ENCODE results near the gene CMTM8.

Gene CMTM8

DNA sequence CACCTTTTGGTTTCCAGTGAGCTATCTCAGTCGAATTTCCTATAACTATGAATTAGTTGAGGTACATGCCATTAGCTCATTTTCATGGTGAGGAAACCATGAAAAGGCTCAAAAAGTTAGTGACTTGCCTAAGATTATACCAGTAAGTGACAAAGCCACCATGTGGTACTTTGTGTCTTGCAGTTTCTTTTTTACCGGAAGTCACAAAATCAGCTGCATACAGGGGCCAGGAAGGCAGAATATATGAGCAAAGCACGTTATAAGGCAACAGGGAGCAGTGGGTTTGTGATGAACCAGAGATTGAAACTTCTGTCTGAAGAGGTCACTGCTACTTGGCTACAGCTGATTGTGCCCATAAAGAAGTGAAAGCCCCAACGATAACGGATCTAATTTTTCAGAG lies 50.3 kb downstream of the CMTM8 start:
- Histone ChIP-seq H3K4me1 (ENCODE audit: control insufficient read depth, low read length) (no peaks in the 10 kb centered on the region; the same call in 1 of the 2 replicates), H3F3A (ENCODE audit: control insufficient read depth, insufficient read depth) (no peaks in the 10 kb centered on the region), H4K20me1 (ENCODE audit: control insufficient read depth, insufficient read depth, low read depth, low read length) (no peaks in the 10 kb centered on the region), H3K79me2 (ENCODE audit: control insufficient read depth, low read length) (no peaks in the 10 kb centered on the region), H3K9me2 (replicated peaks; ENCODE audit: control insufficient read depth, low read length) (no peaks in the 10 kb centered on the region), H3K4me2 (ENCODE audit: low read length) (no peak overlapping the region), H3K27me3 (ENCODE audit: control insufficient read depth, low read length) (no peaks in the 10 kb centered on the region), H3K27ac (ENCODE audit: low read depth, low read length) (no peak overlapping the region), H3K9me3 (ENCODE audit: control insufficient read depth, insufficient read depth, low read length) (no peaks in the 10 kb centered on the region), H3K36me3 (ENCODE audit: control insufficient read depth, low read length) (no peaks in the 10 kb centered on the region), H3K4me3 (ENCODE audit: low read length) (no peak overlapping the region)
- TF ChIP-seq, protein P1, sequence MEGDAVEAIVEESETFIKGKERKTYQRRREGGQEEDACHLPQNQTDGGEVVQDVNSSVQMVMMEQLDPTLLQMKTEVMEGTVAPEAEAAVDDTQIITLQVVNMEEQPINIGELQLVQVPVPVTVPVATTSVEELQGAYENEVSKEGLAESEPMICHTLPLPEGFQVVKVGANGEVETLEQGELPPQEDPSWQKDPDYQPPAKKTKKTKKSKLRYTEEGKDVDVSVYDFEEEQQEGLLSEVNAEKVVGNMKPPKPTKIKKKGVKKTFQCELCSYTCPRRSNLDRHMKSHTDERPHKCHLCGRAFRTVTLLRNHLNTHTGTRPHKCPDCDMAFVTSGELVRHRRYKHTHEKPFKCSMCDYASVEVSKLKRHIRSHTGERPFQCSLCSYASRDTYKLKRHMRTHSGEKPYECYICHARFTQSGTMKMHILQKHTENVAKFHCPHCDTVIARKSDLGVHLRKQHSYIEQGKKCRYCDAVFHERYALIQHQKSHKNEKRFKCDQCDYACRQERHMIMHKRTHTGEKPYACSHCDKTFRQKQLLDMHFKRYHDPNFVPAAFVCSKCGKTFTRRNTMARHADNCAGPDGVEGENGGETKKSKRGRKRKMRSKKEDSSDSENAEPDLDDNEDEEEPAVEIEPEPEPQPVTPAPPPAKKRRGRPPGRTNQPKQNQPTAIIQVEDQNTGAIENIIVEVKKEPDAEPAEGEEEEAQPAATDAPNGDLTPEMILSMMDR (IDR thresholded peaks at IDR 0.05; ENCODE audit: low read depth, low read length, poor library complexity, severe bottlenecking): no peak
- no peak for TF ChIP-seq EZH2phosphoT487 (IDR thresholded peaks at IDR 0.05; ENCODE audit: borderline replicate concordance, low read length)

GRCh38 chr3:32290619-32291018 lies 52.1 kb downstream of the CMTM8 start:
- no peak overlapping the region for H3K4me2 ChIP-seq (ENCODE audit: low read length)
- H3K36me3 ChIP-seq (ENCODE audit: control insufficient read depth, low read length): no peaks in the 10 kb centered on the region
- no peak overlapping the region for H3K4me3 ChIP-seq (ENCODE audit: low read length)
- no peaks in the 10 kb centered on the region for H3K9me2 ChIP-seq (replicated peaks; ENCODE audit: control insufficient read depth, low read length)
- TF ChIP-seq EZH2phosphoT487 (IDR thresholded peaks at IDR 0.05; ENCODE audit: borderline replicate concordance, low read length): no peak
- TF ChIP-seq, protein P1 (IDR thresholded peaks at IDR 0.05; ENCODE audit: low read depth, low read length, poor library complexity, severe bottlenecking): no peak
- H3K9me3 ChIP-seq (ENCODE audit: control insufficient read depth, insufficient read depth, low read length): no peaks in the 10 kb centered on the region
- H4K20me1 ChIP-seq (ENCODE audit: control insufficient read depth, insufficient read depth, low read depth, low read length): no peaks in the 10 kb centered on the region
- no peaks in the 10 kb centered on the region; the same call in 1 of the 2 replicates for H3K4me1 ChIP-seq (ENCODE audit: control insufficient read depth, low read length)
- no peak overlapping the region for H3K27ac ChIP-seq (ENCODE audit: low read depth, low read length)
- H3F3A ChIP-seq (ENCODE audit: control insufficient read depth, insufficient read depth): no peaks in the 10 kb centered on the region
- no peaks in the 10 kb centered on the region for H3K27me3 ChIP-seq (ENCODE audit: control insufficient read depth, low read length)
- no peaks in the 10 kb centered on the region for H3K79me2 ChIP-seq (ENCODE audit: control insufficient read depth, low read length)

DNA sequence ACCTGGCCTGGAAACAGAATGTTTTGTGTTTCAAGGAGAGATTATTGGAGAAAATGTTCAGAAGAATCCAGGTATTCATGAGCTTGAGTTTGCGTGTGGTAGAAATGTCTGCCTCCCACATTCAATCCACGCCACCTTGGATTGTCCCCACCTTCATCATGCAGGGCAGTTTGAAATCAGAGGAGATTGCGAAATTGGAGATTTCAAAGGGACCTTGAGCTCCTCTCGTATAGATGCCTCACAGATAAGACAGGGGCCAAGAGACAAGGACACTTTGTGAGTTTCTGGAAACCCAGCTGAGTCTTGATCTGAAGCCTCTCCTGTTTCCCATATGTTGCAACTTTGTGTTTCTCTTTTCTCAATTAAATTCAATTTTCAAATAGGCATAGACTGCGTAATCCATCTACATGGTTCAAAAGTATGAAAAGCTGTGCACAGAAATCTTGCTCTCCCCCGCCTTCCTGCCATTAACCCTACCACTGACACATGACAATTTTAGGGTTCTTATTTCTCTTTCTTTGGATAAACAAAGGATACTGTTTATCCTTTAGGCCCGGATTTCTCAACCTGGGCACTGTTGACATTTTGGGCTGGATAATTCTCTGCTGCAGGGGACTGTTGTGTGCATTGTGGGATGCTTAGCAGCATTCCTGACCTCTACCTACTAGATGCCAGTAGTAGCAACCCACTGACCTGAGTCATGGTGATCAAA lies 53.8 kb downstream of the CMTM8 start:
- Histone ChIP-seq H3K4me2 (ENCODE audit: low read length) (no peak overlapping the region), H3K36me3 (ENCODE audit: control insufficient read depth, low read length) (no peaks in the 10 kb centered on the region), H3K4me1 (ENCODE audit: control insufficient read depth, low read length) (no peaks in the 10 kb centered on the region; the same call in 1 of the 2 replicates), H3K4me3 (ENCODE audit: low read length) (no peak overlapping the region), H3F3A (ENCODE audit: control insufficient read depth, insufficient read depth) (no peaks in the 10 kb centered on the region), H3K79me2 (ENCODE audit: control insufficient read depth, low read length) (no peaks in the 10 kb centered on the region), H3K27ac (ENCODE audit: low read depth, low read length) (no peak overlapping the region), H3K9me2 (replicated peaks; ENCODE audit: control insufficient read depth, low read length) (no peaks in the 10 kb centered on the region), H3K27me3 (ENCODE audit: control insufficient read depth, low read length) (peaks cover 4% of the 10 kb centered on the region; the same call in 1 of the 2 replicates), H4K20me1 (ENCODE audit: control insufficient read depth, insufficient read depth, low read depth, low read length) (no peaks in the 10 kb centered on the region), H3K9me3 (ENCODE audit: control insufficient read depth, insufficient read depth, low read length) (no peaks in the 10 kb centered on the region)
- no peak for TF ChIP-seq EZH2phosphoT487 (IDR thresholded peaks at IDR 0.05; ENCODE audit: borderline replicate concordance, low read length)
- TF ChIP-seq, protein P1 (IDR thresholded peaks at IDR 0.05; ENCODE audit: low read depth, low read length, poor library complexity, severe bottlenecking): no peak
